ENCODE measurements around the gene RASA3. TPM values are rescaled to one million over a fixed set of nuclear protein-coding genes. Genes with fewer than 3 reads are reported as not detected.

Gene RASA3
- total RNA-seq, 1 donor from 2014 or later, result 2.6 TPM

DNA sequence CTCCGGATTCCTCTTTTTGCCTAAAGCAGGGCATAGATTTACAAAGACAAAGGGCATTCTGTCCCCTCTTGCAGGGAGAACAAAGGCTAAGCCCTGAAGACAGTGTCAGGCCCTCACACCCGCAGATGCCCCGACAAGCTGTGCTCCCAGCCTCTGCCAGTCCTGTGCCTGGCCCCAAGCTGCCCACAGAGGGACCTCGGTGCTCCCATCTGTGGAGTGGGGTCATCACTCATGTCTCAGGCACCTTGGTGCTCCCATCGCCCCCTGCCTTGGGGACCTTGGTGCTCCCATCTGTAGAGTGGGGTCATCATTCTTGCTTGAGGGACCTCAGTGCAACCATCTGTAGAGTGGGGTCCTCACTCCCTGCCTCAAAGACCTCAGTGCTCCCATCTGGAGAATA lies 182.9 kb downstream of the RASA3 start:
- FAIRE-seq (no peak), DNase-seq (ENCODE audit: low read depth) (no peak)
- no peak overlapping the region for H3K4me3 ChIP-seq (ENCODE audit: low read depth, low read length)
- peaks cover 1% of the 10 kb centered on the region for H3K27me3 ChIP-seq (ENCODE audit: control insufficient read depth, insufficient read depth, low read length)
- no peak for TF ChIP-seq CTCF (IDR thresholded peaks at IDR 0.05; ENCODE audit: insufficient read depth, low read length, severe bottlenecking)
- no peaks in the 10 kb centered on the region for H3K36me3 ChIP-seq (ENCODE audit: control insufficient read depth, insufficient read depth, low read length)

DNA sequence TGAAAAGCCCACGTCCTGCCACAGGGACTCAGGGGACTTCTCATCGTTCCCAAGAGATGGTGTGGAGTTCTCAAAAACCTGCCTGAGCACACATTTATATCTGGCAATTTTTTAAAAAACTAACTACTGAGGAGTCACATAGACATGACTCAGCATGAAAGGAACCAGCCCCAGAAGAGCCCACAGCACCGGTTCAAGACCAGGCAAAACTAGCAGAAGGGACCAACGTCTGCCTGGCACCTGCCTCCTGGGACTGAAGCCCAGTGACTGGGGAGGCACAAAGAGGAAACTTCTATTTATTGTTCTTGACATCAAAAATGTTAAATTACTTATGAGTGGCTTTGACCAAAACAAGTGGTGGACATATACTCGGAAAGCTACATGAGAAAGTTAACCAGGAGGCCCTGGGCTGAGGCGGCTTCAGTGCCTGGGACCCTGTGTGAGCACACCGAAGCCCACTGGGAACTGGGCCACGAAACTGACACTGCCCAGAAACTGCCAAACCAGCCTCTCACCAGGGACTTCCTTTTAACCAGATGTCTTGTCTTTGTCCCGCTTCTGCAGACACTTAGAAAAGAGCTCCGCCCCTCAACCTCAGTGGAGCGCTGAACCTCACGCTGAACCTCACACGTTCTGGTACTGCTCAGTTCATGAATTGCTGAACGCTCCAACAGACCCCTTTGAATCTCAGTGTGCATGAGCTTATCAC lies 184.2 kb downstream of the RASA3 start:
- Histone ChIP-seq H3K36me3 (ENCODE audit: control insufficient read depth, insufficient read depth, low read length) (no peaks in the 10 kb centered on the region), H3K4me3 (ENCODE audit: low read depth, low read length) (no peak overlapping the region), H3K27me3 (ENCODE audit: control insufficient read depth, insufficient read depth, low read length) (peaks cover 1% of the 10 kb centered on the region)
- no peak for TF ChIP-seq CTCF (IDR thresholded peaks at IDR 0.05; ENCODE audit: insufficient read depth, low read length, severe bottlenecking)
- DNase-seq (ENCODE audit: low read depth) (no peak), FAIRE-seq (no peak)

- H3K36me3 ChIP-seq (ENCODE audit: control insufficient read depth, insufficient read depth, low read length), result no peaks in the 10 kb centered on the region
- FAIRE-seq (no peak), DNase-seq (ENCODE audit: low read depth) (peak; percentile 36)
- H3K4me3 ChIP-seq (ENCODE audit: low read depth, low read length), result no peak overlapping the region
- TF ChIP-seq CTCF (IDR thresholded peaks at IDR 0.05; ENCODE audit: insufficient read depth, low read length, severe bottlenecking), result peak; percentile 90
- H3K27me3 ChIP-seq (ENCODE audit: control insufficient read depth, insufficient read depth, low read length), result peaks cover 1% of the 10 kb centered on the region
These were observed 185.0 kb downstream of the RASA3 start for GRCh38 chr13:113947311-113948033.

GRCh38 chr13:113946409-113947181 lies 185.8 kb downstream of the RASA3 start:
- no peak overlapping the region for H3K4me3 ChIP-seq (ENCODE audit: low read depth, low read length)
- no peak for FAIRE-seq
- DNase-seq (ENCODE audit: low read depth), result no peak
- TF ChIP-seq CTCF (IDR thresholded peaks at IDR 0.05; ENCODE audit: insufficient read depth, low read length, severe bottlenecking), result no peak
- peaks cover 1% of the 10 kb centered on the region for H3K27me3 ChIP-seq (ENCODE audit: control insufficient read depth, insufficient read depth, low read length)
- no peaks in the 10 kb centered on the region for H3K36me3 ChIP-seq (ENCODE audit: control insufficient read depth, insufficient read depth, low read length)

DNA sequence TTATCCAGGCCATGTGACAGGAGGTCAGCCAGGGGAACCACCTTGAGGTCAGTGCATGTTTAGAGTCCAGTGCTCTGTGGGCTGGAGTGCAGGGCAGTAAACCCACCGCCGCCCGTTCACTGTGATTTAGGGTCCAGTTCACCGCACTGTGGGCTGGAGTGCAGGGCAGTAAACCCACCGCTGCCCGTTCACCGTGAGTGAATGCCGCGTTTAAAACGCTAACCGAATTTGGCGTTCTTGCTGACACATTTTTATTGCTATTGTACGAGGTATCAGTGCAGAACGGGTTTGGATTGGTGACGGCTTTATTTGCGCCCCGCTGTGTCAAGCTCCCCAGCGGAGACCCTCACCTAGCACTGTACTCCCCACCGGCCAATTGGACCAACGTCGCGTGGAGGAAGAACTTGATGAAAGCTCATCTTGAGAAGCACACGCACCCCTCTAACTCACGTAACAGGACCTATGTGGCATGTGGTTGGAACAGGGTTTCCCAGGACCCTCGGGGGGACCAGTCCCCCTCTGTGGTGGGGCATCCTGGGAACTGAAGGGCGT lies 186.5 kb downstream of the RASA3 start:
- H3K27me3 ChIP-seq (ENCODE audit: control insufficient read depth, insufficient read depth, low read length), result peaks cover 1% of the 10 kb centered on the region
- FAIRE-seq, result no peak
- TF ChIP-seq CTCF (IDR thresholded peaks at IDR 0.05; ENCODE audit: insufficient read depth, low read length, severe bottlenecking), result no peak
- H3K36me3 ChIP-seq (ENCODE audit: control insufficient read depth, insufficient read depth, low read length), result no peaks in the 10 kb centered on the region
- H3K4me3 ChIP-seq (ENCODE audit: low read depth, low read length), result no peak overlapping the region
- DNase-seq (ENCODE audit: low read depth), result no peak

All from bronchial epithelial cell (primary cell).